ENCODE measurements around the gene STK24. TPM values are rescaled to one million over a fixed set of nuclear protein-coding genes. Genes with fewer than 3 reads are reported as not detected.

Gene STK24
- total RNA-seq, 1 experiment from 2014 or later: 84.8 TPM

GRCh38 chr13:98403076-98403475 lies 173.8 kb downstream of the STK24 start:
- Histone ChIP-seq H3K36me3 (ENCODE audit: insufficient read depth, low read length, poor library complexity, severe bottlenecking) (no peaks in the 10 kb centered on the region), H3K27me3 (replicated peaks; ENCODE audit: insufficient read depth, low read depth, low read length, poor library complexity) (no peaks in the 10 kb centered on the region), H3K9me3 (ENCODE audit: low read depth, low read length, poor library complexity, severe bottlenecking) (no peaks in the 10 kb centered on the region), H3K4me1 (ENCODE audit: insufficient read depth, low read length, poor library complexity, severe bottlenecking) (peaks cover 22% of the 10 kb centered on the region), H3K27ac (ENCODE audit: low read depth, low read length, poor library complexity, severe bottlenecking) (no peak overlapping the region), H3K4me3 (ENCODE audit: low read depth, low read length, poor library complexity, severe bottlenecking) (no peak overlapping the region)
- TF ChIP-seq CTCF (conservative IDR thresholded peaks at IDR 0.05; ENCODE audit: low read depth, low read length) (no peak), EZH2 (IDR thresholded peaks at IDR 0.05; ENCODE audit: borderline replicate concordance, low read depth, low read length, poor library complexity, severe bottlenecking) (no peak)
- intact Hi-C loops (cut with micrococcal nuclease; ENCODE audit: unreplicated experiment): no loop called here
- BruUV-seq (replicated peaks): no TSS peak
- ChIA-PET CTCF (no interaction called here), POLR2A (ENCODE audit: low non-redundant PET) (no interaction called here)
- DNase-seq (ENCODE audit: low spot score): no peak

- no peak for DNase-seq (ENCODE audit: low spot score)
- Histone ChIP-seq H3K4me1 (ENCODE audit: insufficient read depth, low read length, poor library complexity, severe bottlenecking) (peaks cover 28% of the 10 kb centered on the region), H3K27ac (ENCODE audit: low read depth, low read length, poor library complexity, severe bottlenecking) (no peak overlapping the region), H3K27me3 (replicated peaks; ENCODE audit: insufficient read depth, low read depth, low read length, poor library complexity) (no peaks in the 10 kb centered on the region), H3K4me3 (ENCODE audit: low read depth, low read length, poor library complexity, severe bottlenecking) (no peak overlapping the region), H3K9me3 (ENCODE audit: low read depth, low read length, poor library complexity, severe bottlenecking) (no peaks in the 10 kb centered on the region), H3K36me3 (ENCODE audit: insufficient read depth, low read length, poor library complexity, severe bottlenecking) (no peaks in the 10 kb centered on the region)
- CTCF ChIA-PET: no interaction called here
- intact Hi-C loops (cut with micrococcal nuclease; ENCODE audit: unreplicated experiment): no loop called here
- POLR2A ChIA-PET (ENCODE audit: low non-redundant PET): no interaction called here
- BruUV-seq (replicated peaks): no TSS peak
- TF ChIP-seq EZH2 (IDR thresholded peaks at IDR 0.05; ENCODE audit: borderline replicate concordance, low read depth, low read length, poor library complexity, severe bottlenecking): no peak
- TF ChIP-seq CTCF (conservative IDR thresholded peaks at IDR 0.05; ENCODE audit: low read depth, low read length): no peak
These were observed 175.0 kb downstream of the STK24 start for GRCh38 chr13:98401934-98402333.

GRCh38 chr13:98399756-98400155 lies 177.2 kb downstream of the STK24 start:
- H3K27me3 ChIP-seq (replicated peaks; ENCODE audit: insufficient read depth, low read depth, low read length, poor library complexity): no peaks in the 10 kb centered on the region
- H3K4me3 ChIP-seq (ENCODE audit: low read depth, low read length, poor library complexity, severe bottlenecking): no peak overlapping the region
- DNase-seq (ENCODE audit: low spot score): no peak
- H3K9me3 ChIP-seq (ENCODE audit: low read depth, low read length, poor library complexity, severe bottlenecking): no peaks in the 10 kb centered on the region
- peaks cover 27% of the 10 kb centered on the region for H3K4me1 ChIP-seq (ENCODE audit: insufficient read depth, low read length, poor library complexity, severe bottlenecking)
- no peak for TF ChIP-seq CTCF (conservative IDR thresholded peaks at IDR 0.05; ENCODE audit: low read depth, low read length)
- no peak for TF ChIP-seq EZH2 (IDR thresholded peaks at IDR 0.05; ENCODE audit: borderline replicate concordance, low read depth, low read length, poor library complexity, severe bottlenecking)
- ChIA-PET CTCF (no interaction called here), POLR2A (ENCODE audit: low non-redundant PET) (no interaction called here)
- H3K27ac ChIP-seq (ENCODE audit: low read depth, low read length, poor library complexity, severe bottlenecking): no peak overlapping the region
- intact Hi-C loops (cut with micrococcal nuclease; ENCODE audit: unreplicated experiment): loop anchor here (10.0 kb wide), 1 partner anchor 365 kb away; no protein-coding TSS in a partner anchor
- H3K36me3 ChIP-seq (ENCODE audit: insufficient read depth, low read length, poor library complexity, severe bottlenecking): peaks cover 11% of the 10 kb centered on the region
- BruUV-seq (replicated peaks): no TSS peak

Measured in A673 (cell line).